ENCODE data around the gene POLE. TPM values are rescaled to one million over a fixed set of nuclear protein-coding genes. Genes with fewer than 3 reads are reported as not detected.

The POLE gene
- total and polyA plus RNA-seq, 2 of the 4 experiments (the other 2 are of a cell fraction) = 17.2 to 20.7 TPM

- H2BK15ac ChIP-seq (ENCODE audit: low read depth, low read length) = no peak overlapping the region
- H2BK5ac ChIP-seq (ENCODE audit: low read depth, low read length, poor library complexity, severe bottlenecking) = no peak overlapping the region
- no peak overlapping the region for H2AFZ ChIP-seq (replicated peaks; ENCODE audit: low read length, poor library complexity)
- no peak overlapping the region for H2AK5ac ChIP-seq (ENCODE audit: low read depth, low read length)
- no CpG with 5 or more reads among the region's 7 CpGs for WGBS, 2 experiments (ENCODE audit: extremely low coverage in 2 of 2, insufficient read length in 1 of 2)
- ATAC-seq (ENCODE audit: low read depth) = no peak
- intact Hi-C loops (cut with micrococcal nuclease) = no loop called here
- no peaks in the 10 kb centered on the region for H3K9me1 ChIP-seq (ENCODE audit: insufficient read depth, low read length)
- no peak for DNase-seq
- no peak overlapping the region for H4K5ac ChIP-seq (ENCODE audit: low read depth, low read length)
- no peak overlapping the region for H2AK9ac ChIP-seq (replicated peaks; ENCODE audit: low read depth, low read length, poor library complexity)
- H3K4me2 ChIP-seq (ENCODE audit: low read depth, low read length) = no peak overlapping the region
- in situ Hi-C loops (cut with MboI; ENCODE audit: low sequenced_read_pairs) = no loop called here
- H3K4me3 ChIP-seq (ENCODE audit: insufficient read depth, low read depth, low read length) = no peak overlapping the region
- H3K27ac ChIP-seq (ENCODE audit: insufficient read depth, low read length) = no peak overlapping the region
- ChIA-PET POLR2A (ENCODE audit: unreplicated experiment) (no interaction called here), CTCF (no interaction called here)
- TF ChIP-seq MAFK (IDR thresholded peaks at IDR 0.05; ENCODE audit: low read depth, low read length) (no peak), ELK1 (IDR thresholded peaks at IDR 0.05; ENCODE audit: borderline replicate concordance, low read depth, low read length) (no peak), FOS (IDR thresholded peaks at IDR 0.05; ENCODE audit: low read depth, low read length) (no peak), MXI1 (IDR thresholded peaks at IDR 0.05; ENCODE audit: borderline replicate concordance, low read depth, low read length) (no peak)
- H3K79me1 ChIP-seq (ENCODE audit: low read depth in 1 of 2, low read length in 2 of 2) = no peaks in the 10 kb centered on the region
- dilution Hi-C loops (cut with HindIII; ENCODE audit: low sequenced_read_pairs, unreplicated experiment) = no loop called here
- H3K9me3 ChIP-seq (ENCODE audit: control insufficient read depth, insufficient read depth, low read length) = no peaks in the 10 kb centered on the region
- H3K27me3 ChIP-seq (ENCODE audit: control insufficient read depth, insufficient read depth, low read length) = no peaks in the 10 kb centered on the region
- no peaks in the 10 kb centered on the region; the same call in 1 of the 2 replicates for H4K20me1 ChIP-seq (ENCODE audit: insufficient read depth, low read length)
- peaks cover 41% of the 10 kb centered on the region for H3K36me3 ChIP-seq (ENCODE audit: control insufficient read depth, insufficient read depth, low read length)
- H3K9ac ChIP-seq (ENCODE audit: low read depth, low read length) = no peak overlapping the region
- BruUV-seq (replicated peaks) = no TSS peak
- no peak overlapping the region for H3K4ac ChIP-seq (ENCODE audit: low read depth, low read length)
- no peaks in the 10 kb centered on the region for H3K4me1 ChIP-seq (ENCODE audit: control insufficient read depth, insufficient read depth, low read length)
- no peak overlapping the region for H3K18ac ChIP-seq (ENCODE audit: low read depth, low read length)
- H2BK20ac ChIP-seq (ENCODE audit: low read depth, low read length) = no peak overlapping the region
- H2BK120ac ChIP-seq (ENCODE audit: low read depth, low read length) = no peak overlapping the region
- no peak overlapping the region for H4K8ac ChIP-seq (ENCODE audit: low read depth in 2 of 2, low read length in 2 of 2)
- H4K91ac ChIP-seq (ENCODE audit: insufficient read depth, low read depth, low read length) = no peak overlapping the region
- no peak overlapping the region for H3K23ac ChIP-seq (ENCODE audit: low read depth, low read length)
- H3K56ac ChIP-seq (ENCODE audit: extremely low read depth, insufficient read depth, low read length) = no peak overlapping the region
- H3K14ac ChIP-seq (replicated peaks; ENCODE audit: low read depth, low read length) = no peak overlapping the region
Measured at GRCh38 chr12:132646850-132647249, 40.3 kb downstream of the POLE start.

Measured in IMR-90 (cell line).